Hepatocyte (in vitro differentiated cells): ENCODE data around the gene PYGL.

ENCODE experiments used
- EZH2 ChIP-seq: fragments of 200-600 bp; sonication (generic); IDR thresholded peaks from 2 replicates; pipeline ENCODE4 v1.6.1; 2016; ENCODE audit warnings: antibody characterized with exemption, mild to moderate bottlenecking, borderline replicate concordance
- TF ChIP-seq, protein P1 (sequence below): fragments of 200-600 bp; sonication (generic); IDR thresholded peaks from 2 replicates; pipeline ENCODE4 v1.5.1; 2016; ENCODE audit warnings: antibody characterized with exemption, mild to moderate bottlenecking; ENCODE audit not compliant: poor library complexity

DNA sequence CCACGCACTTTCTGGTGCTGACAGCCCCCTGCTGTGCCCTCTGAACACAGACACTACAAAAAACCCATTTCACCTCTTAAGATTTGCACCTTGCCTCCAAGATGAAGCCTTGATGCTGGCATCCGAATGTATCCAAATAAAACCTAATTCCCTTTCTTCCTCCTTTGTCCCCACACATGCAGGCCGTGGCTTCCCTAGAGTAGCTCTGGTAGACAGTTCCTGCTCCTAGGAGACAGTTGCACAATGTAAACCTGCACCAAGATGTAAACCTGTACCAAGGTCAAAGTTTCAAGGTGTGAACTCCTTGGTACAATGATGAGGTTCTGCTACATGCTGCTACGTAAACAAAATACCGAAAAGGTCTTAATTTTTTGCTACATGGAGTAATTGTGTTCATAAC is 73.1 kb downstream of the PYGL start:
- TF ChIP-seq, protein P1, sequence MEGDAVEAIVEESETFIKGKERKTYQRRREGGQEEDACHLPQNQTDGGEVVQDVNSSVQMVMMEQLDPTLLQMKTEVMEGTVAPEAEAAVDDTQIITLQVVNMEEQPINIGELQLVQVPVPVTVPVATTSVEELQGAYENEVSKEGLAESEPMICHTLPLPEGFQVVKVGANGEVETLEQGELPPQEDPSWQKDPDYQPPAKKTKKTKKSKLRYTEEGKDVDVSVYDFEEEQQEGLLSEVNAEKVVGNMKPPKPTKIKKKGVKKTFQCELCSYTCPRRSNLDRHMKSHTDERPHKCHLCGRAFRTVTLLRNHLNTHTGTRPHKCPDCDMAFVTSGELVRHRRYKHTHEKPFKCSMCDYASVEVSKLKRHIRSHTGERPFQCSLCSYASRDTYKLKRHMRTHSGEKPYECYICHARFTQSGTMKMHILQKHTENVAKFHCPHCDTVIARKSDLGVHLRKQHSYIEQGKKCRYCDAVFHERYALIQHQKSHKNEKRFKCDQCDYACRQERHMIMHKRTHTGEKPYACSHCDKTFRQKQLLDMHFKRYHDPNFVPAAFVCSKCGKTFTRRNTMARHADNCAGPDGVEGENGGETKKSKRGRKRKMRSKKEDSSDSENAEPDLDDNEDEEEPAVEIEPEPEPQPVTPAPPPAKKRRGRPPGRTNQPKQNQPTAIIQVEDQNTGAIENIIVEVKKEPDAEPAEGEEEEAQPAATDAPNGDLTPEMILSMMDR, result no peak
- TF ChIP-seq EZH2, result no peak
